Measurements from ENCODE around the gene USP47.
"Not testable (repeated sequence)": the region's sequence is repeated elsewhere in the genome, so short reads cannot be mapped to it uniquely, and the experiment has no call there.

Gene USP47

DNA sequence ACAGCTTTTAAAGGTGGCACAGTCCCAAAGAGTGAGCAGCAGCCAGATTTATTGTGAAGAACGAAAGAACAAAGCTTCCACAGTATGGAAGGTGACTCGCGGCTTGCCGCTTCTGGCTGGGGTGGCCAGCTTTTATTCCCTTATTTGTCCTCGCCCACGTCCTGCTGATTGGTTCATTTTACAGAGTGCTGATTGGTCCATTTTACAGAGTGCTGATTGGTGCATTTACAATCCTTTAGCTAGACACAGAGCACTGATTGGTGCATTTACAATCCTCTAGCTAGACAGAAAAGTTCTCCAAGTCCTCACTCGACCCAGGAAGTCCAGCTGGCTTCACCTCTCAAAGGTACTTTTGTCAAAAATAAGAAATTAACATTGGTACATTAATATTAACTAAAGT, 10.4 kb upstream of the USP47 start:
- not testable (repeated sequence) for FAIRE-seq

DNA sequence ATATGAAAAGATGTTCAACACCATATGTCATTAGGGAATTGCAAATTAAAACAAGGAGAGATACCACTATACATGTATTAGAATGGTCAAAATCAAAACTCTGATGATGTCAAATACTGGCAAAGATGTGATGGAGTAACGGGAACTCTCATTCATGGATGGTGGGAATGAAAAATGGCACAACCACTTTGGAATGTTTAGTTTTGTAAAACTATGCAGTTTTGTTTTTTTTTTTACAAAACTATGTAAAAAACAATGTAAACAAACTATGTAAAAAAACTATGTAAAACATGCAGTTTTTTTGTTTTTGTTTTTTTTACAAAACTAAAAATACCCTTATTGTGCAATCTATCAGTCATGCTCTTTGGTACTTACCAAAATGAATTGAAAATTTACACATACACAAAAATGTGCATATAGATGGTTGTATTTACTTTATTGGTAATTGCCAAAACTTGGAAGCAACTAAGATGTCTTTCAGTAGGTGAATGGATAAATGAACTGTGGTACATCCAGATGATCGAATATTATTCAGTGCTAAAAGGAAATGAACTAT, 5.0 kb upstream of the USP47 start:
- FAIRE-seq, result no peak

DNA sequence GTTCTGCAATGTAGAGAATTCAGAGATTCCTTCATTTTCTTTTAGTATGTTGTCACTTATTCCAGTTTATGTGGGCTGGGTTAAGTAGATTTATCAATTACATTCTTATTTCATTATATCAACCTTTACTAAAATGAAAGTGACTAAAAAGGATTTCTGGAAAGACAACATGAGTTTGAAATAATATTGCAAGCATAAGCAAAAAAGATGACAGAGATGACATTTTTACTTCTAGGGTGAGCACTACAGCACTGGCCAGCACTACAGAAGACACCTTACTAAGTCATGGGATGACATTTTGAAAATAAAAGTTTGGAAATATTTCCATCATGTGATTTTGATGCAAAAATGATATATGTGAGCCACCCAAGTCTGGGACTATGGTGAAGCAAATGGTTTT, 2.1 kb upstream of the USP47 start:
- FAIRE-seq, result no peak

GRCh38 chr11:11841116-11841722, 553 bp upstream of the USP47 start:
- no peak for FAIRE-seq

GRCh38 chr11:11842421-11843008, 743 bp downstream of the USP47 start:
- no peak for FAIRE-seq

GRCh38 chr11:11843211-11843621, 1.4 kb downstream of the USP47 start:
- FAIRE-seq, result no peak

- no peak for FAIRE-seq
Measured at GRCh38 chr11:11843642-11844041, 1.9 kb downstream of the USP47 start.

GRCh38 chr11:11844272-11844671, 2.5 kb downstream of the USP47 start:
- no peak for FAIRE-seq

GRCh38 chr11:11845071-11845470, 3.3 kb downstream of the USP47 start:
- no peak for FAIRE-seq

GRCh38 chr11:11845551-11845950, 3.8 kb downstream of the USP47 start:
- no peak for FAIRE-seq

GRCh38 chr11:11847082-11847481, 5.3 kb downstream of the USP47 start:
- FAIRE-seq, result no peak

DNA sequence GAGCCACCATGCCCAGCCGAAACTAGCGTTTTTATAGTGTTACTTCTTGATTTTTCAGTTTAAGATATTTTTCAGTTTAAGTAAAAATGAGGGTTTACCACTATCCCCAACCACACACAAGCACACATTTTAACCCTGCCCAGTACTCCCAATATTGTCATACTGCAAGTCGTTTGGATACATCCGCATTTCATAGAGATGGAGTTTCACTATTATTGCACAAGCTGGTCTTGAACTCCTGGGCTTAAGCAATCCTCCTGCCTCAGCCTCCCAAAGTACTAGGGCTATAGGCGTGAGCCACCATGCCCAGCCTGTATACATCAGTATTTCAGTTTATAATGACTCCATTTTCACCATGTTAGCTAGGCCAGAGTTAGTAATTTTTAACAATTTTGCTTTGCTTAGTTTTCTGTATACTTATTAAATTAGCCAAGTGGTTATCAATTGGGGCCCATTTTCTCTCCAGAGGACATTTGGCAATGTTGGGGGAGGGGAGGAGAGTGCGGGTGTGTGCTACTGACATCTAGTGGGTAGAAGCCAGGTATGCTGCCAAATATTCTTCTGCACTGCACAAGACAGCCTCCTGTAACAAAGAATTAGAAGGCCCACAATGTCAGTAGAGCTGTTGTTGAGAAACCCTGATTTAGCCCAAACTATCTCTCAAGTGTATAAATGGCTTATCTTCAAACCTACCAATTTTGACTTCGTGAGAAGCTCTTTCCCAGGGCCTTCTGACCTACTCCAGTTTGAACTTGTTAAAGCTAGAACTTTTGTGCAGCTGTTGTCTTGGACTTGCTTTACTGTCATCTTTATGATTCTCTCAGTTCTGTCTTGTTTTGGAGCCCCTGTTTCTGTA, 7.3 kb downstream of the USP47 start:
- no peak for FAIRE-seq

DNA sequence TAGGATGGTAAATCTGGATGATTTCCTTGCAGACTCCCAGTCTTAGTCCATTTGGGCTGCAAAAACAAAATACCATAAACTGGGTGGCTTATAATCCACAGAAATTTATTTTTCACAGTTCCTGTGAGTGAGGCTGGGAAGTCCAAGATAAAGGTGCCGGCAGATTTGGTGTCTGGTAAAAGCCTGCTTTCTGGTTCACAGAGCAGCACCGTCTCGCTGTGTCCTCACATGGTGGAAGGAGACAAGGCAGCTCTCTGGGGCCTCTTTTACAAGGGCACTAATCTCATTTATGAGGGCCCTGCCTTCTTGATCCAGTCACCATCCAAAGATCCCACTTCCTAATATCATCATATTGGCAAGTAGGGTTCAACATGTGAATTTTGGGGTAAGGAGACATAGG, 8.9 kb downstream of the USP47 start:
- no peak for FAIRE-seq

- FAIRE-seq, result no peak
Measured at GRCh38 chr11:11856638-11857037, 14.9 kb downstream of the USP47 start.

DNA sequence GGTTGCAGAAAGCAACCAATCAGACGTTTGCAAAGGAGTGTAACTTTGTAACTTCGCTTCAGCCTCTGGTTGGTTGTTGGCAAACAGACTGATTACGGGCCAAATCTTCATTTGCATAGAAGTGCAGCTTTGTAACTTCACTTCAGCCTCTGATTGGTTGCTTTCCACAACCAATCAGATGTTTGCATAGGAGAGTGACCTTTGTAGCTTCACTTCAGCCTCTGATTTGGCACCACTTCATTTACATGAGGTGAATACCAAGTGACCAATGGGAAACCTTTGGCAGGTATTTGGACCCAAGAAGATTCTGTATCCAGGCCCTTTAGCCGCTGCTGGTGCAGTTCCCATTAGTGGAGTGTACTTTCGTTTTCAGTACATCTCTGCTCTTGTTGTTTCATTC, 16.0 kb downstream of the USP47 start:
- FAIRE-seq, result no peak

- FAIRE-seq, result no peak
Measured at GRCh38 chr11:11858676-11859075, 16.9 kb downstream of the USP47 start.

DNA sequence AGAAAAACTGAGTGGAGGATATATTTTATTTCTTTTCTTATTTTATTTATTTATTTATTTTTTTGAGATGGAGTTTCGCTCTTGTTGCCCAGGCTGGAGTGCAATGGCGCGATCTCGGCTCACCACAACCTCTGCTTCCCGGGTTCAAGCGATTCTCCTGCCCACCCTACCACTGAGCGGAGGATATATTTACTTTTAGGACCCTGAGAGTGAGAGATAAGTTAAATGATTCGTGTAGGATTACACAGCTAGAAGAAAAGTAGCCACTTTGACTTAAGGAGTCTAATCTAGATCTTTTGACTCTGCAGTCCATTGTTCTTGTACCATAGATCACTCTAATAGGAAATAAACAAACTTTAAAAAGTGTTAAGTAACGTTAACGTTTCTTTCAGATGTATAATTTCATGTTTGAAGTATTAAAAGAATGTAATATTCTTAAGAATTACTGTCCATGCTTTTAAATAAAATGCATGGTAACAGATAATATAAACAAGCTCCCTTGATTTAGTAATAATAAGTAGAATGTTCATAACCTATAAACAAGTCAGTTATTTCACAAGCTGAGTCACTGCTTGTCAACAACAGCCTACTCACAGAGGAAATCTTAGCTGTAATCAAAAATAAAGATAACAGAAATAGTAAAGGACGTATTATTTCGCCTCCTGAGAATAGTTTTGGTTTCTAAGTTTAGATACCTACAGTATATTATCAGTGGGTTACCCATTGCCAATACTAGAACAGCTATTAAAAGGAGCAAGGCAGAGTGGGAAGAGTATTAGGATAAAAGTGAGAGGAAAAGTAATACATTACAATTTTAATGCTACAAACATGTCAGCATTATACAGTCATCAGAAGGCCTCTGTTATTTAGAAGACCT, 18.6 kb downstream of the USP47 start:
- no peak for FAIRE-seq

DNA sequence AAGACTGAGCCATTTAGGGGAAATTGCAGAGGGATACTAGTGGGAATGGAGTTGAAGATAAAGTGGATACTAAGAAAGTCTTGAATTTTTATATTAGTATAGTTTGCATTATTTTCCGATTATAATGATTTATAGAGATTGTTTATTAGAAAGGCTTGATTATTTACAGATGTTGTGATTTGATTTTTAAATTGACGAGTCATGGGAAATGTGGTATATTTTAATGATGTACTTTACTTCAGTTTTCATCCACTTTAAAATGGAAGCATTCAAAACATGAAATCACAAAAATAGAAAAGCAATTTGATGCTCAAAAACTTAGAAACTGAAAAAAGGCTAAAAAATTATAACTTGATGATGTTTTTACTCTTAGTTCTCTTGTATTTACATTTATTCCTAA, 21.2 kb downstream of the USP47 start:
- no peak for FAIRE-seq

- no peak for FAIRE-seq
Measured at GRCh38 chr11:11864332-11864731, 22.6 kb downstream of the USP47 start.

DNA sequence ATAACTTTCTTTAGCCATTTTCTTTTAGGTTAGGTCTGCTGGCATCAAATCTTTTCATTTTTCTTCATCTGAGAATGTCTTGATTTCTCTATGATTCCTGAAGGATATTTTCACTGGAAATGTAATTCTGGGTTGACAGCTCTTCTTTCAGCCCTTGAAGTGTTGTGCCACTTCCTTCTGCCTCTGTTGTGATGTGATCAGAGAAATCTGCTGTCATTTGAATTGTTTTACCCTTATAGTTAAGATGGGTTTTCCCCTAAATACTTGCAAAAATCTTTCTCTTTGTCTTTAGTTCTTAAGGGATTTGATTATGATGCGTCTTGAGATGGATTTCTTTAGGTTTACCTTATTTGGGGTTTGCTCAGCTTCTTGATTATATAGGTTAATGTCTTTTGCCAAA, 23.0 kb downstream of the USP47 start:
- no peak for FAIRE-seq

GRCh38 chr11:11865449-11865848, 23.7 kb downstream of the USP47 start:
- no peak for FAIRE-seq

- FAIRE-seq, result no peak
Measured at GRCh38 chr11:11866203-11866602, 24.4 kb downstream of the USP47 start.

DNA sequence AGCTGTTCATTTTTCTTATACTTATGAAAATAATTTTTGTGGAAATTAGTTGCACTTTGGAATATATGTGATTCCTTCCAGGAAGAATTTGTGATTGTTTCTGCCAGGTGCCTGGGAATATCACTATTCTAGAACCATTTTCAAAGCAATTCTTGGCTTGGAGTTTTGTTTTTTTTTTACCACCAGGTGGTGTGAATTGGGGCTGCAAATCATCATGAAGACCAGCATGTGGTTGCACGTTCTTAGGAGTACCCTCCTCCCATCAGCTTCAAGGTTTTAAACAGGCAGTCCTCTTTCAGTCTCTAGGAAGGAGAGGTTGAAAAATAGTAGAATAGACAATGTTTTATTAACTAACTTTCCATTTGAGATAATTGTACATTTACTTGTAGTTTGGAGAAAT, 25.9 kb downstream of the USP47 start:
- no peak for FAIRE-seq
